H1 (cell line): ENCODE results near the gene ZNF789. TPM values are rescaled to one million over a fixed set of nuclear protein-coding genes. Genes with fewer than 3 reads are reported as not detected.
A peak's percentile ranks its signal among the peaks of the same experiment; 100 is the strongest.

ENCODE experiments used
- CTCF ChIA-PET: fragments of 300-600 bp; sonication (Branson Sonifier 250); formaldehyde crosslinking; loops from one replicate; lab custom pipeline; 2021; ENCODE audit not compliant: partially characterized antibody; lab: Charles Lee
- POLR2A ChIA-PET: fragments of 300-600 bp; sonication (Branson Sonifier 250); formaldehyde crosslinking; loops from one replicate; lab custom pipeline; 2021; ENCODE audit warnings: inconsistent platforms; ENCODE audit not compliant: partially characterized antibody; lab: Charles Lee
- DNase-seq, 2 experiments: peaks; one replicate each; pipeline versions ENCODE4 v3.0.0 to v3.0.0-alpha.2; 2010 to 2022; ENCODE audit warnings: low spot score in 2 of 2, low read depth in 1 of 2, mixed read lengths in 1 of 2
- FAIRE-seq: peaks from 2 replicates; lab custom pipeline; 2011; peaks lifted over from hg19 to GRCh38; lab: Jason Lieb, UNC
- H2AFZ ChIP-seq: 2 replicates; pipeline ENCODE4 v1.8.1; 2012; ENCODE audit warnings: low read length, inconsistent platforms
- H2AK5ac ChIP-seq: 2 replicates; pipeline ENCODE4 v1.6.1; 2013; ENCODE audit warnings: low read depth, low read length
- H2BK120ac ChIP-seq: replicated peaks from 2 replicates; pipeline ENCODE3; 2013; ENCODE audit warnings: low read depth, low read length, inconsistent platforms
- H2BK12ac ChIP-seq: 2 replicates; pipeline ENCODE4 v1.6.1; 2013; ENCODE audit warnings: low read depth, low read length
- H2BK15ac ChIP-seq: 2 replicates; pipeline ENCODE4 v1.6.1; 2013; ENCODE audit warnings: low read length
- H2BK20ac ChIP-seq: 2 replicates; pipeline ENCODE4 v1.6.1; 2013; ENCODE audit warnings: low read length
- H2BK5ac ChIP-seq: 2 replicates; pipeline ENCODE4 v1.6.1; 2013; ENCODE audit warnings: low read depth, low read length
- H3K14ac ChIP-seq: 2 replicates; pipeline ENCODE4 v1.6.1; 2013; ENCODE audit warnings: inconsistent platforms; ENCODE audit not compliant: insufficient read length
- H3K18ac ChIP-seq: 2 replicates; pipeline ENCODE4 v1.6.1; 2013; ENCODE audit warnings: low read length; ENCODE audit errors: extremely low read depth
- H3K23ac ChIP-seq: 2 replicates; pipeline ENCODE4 v1.6.1; 2013; ENCODE audit warnings: inconsistent platforms; ENCODE audit not compliant: insufficient read length
- H3K23me2 ChIP-seq: 2 replicates; pipeline ENCODE4 v1.6.1; 2013; ENCODE audit warnings: low read depth, low read length
- H3K27ac ChIP-seq: 2 replicates; pipeline ENCODE4 v1.6.1; 2011; ENCODE audit warnings: low read depth, low read length, inconsistent platforms
- H3K27me3 ChIP-seq, 4 experiments: replicated peaks in 1 of 4; 1 replicate in 1 of 4; 2 replicates in 3 of 4; pipeline versions ENCODE4 v1.6.1 to v1.8.1; 2011 to 2013; ENCODE audit warnings: low read length in 3 of 4, mild to moderate bottlenecking in 3 of 4, inconsistent platforms in 2 of 4, mixed read lengths in 2 of 4, moderate library complexity in 1 of 4; ENCODE audit not compliant: control insufficient read depth in 3 of 4, insufficient read depth in 3 of 4; ENCODE audit errors: extremely low read depth in 1 of 4
- H3K36me3 ChIP-seq, 4 experiments: 2 replicates each; pipeline versions ENCODE4 v1.6.1 to v1.8.1; 2011 to 2013; ENCODE audit warnings: mild to moderate bottlenecking in 4 of 4, low read length in 3 of 4, moderate library complexity in 2 of 4, control low read depth in 1 of 4, inconsistent platforms in 1 of 4; ENCODE audit not compliant: insufficient read depth in 4 of 4, control insufficient read depth in 2 of 4
- H3K4ac ChIP-seq: replicated peaks from 2 replicates; pipeline ENCODE3; 2013; ENCODE audit warnings: low read length, low read depth, mixed read lengths, inconsistent platforms; ENCODE audit not compliant: insufficient read length
- H3K4me1 ChIP-seq, 4 experiments: replicated peaks in 1 of 4; 1 replicate in 1 of 4; 2 replicates in 3 of 4; pipeline versions ENCODE4 v1.6.1 to v1.8.1; 2011 to 2013; ENCODE audit warnings: low read length in 3 of 4, inconsistent platforms in 2 of 4, mixed read lengths in 1 of 4; ENCODE audit not compliant: insufficient read depth in 4 of 4, control insufficient read depth in 3 of 4
- H3K4me2 ChIP-seq, 2 experiments: 2 replicates each; pipeline versions ENCODE4 v1.6.1 to v1.8.1; 2011 to 2013; ENCODE audit warnings: low read depth in 2 of 2, low read length in 2 of 2, control low read depth in 1 of 2, inconsistent platforms in 1 of 2, mild to moderate bottlenecking in 1 of 2; ENCODE audit not compliant: insufficient read depth in 1 of 2
- H3K4me3 ChIP-seq, 4 experiments: fragments of 200-600, 300-600 bp in 1 of 4; sonication (generic), shearing (Covaris generic), sonication (Bioruptor Twin) in 1 of 4; 2 replicates each; pipeline versions ENCODE4 v1.5.1 to v1.8.1; 2011 to 2016; ENCODE audit warnings: low read length in 4 of 4, low read depth in 3 of 4, control low read depth in 2 of 4, inconsistent platforms in 2 of 4, mild to moderate bottlenecking in 2 of 4, mixed read lengths in 1 of 4, moderate library complexity in 1 of 4; ENCODE audit not compliant: insufficient read depth in 2 of 4; ENCODE audit errors: extremely low read depth in 1 of 4
- H3K56ac ChIP-seq: replicated peaks from 2 replicates; pipeline ENCODE3; 2013; ENCODE audit warnings: low read depth, mild to moderate bottlenecking, mixed read lengths, low read length, inconsistent platforms; ENCODE audit not compliant: insufficient read length
- H3K79me1 ChIP-seq: 2 replicates; pipeline ENCODE4 v1.6.1; 2013; ENCODE audit warnings: low read depth, low read length, control low read depth
- H3K79me2 ChIP-seq, 2 experiments: 2 replicates each; pipeline versions ENCODE4 v1.6.1 to v1.8.1; 2012 to 2013; ENCODE audit warnings: low read length in 2 of 2, mild to moderate bottlenecking in 2 of 2, inconsistent platforms in 1 of 2; ENCODE audit not compliant: insufficient read depth in 2 of 2, control insufficient read depth in 1 of 2
- H3K9ac ChIP-seq, 4 experiments: replicated peaks in 1 of 4; 1 replicate in 1 of 4; 2 replicates in 3 of 4; pipeline versions ENCODE4 v1.6.1 to v1.8.1; 2011 to 2013; ENCODE audit warnings: low read depth in 3 of 4, low read length in 3 of 4, control low read depth in 2 of 4, mild to moderate bottlenecking in 2 of 4, moderate library complexity in 2 of 4, inconsistent platforms in 1 of 4; ENCODE audit errors: extremely low read depth in 1 of 4
- H3K9me3 ChIP-seq, 2 experiments: 2 replicates each; pipeline versions ENCODE4 v1.6.1 to v1.8.1; 2012 to 2013; ENCODE audit warnings: mild to moderate bottlenecking in 2 of 2, moderate library complexity in 2 of 2, control low read depth in 1 of 2, inconsistent platforms in 1 of 2, low read depth in 1 of 2, low read length in 1 of 2, mixed read lengths in 1 of 2; ENCODE audit not compliant: insufficient read depth in 2 of 2
- H4K20me1 ChIP-seq, 2 experiments: replicated peaks in 1 of 2; 2 replicates each; pipeline versions ENCODE3 to v1.8.1; 2011 to 2013; ENCODE audit warnings: inconsistent platforms in 2 of 2, low read length in 2 of 2, mild to moderate bottlenecking in 1 of 2; ENCODE audit not compliant: insufficient read depth in 2 of 2, control insufficient read depth in 1 of 2
- H4K5ac ChIP-seq: 2 replicates; pipeline ENCODE4 v1.6.1; 2013; ENCODE audit warnings: low read length, low read depth, mixed read lengths, inconsistent platforms; ENCODE audit not compliant: insufficient read length
- H4K8ac ChIP-seq: 2 replicates; pipeline ENCODE4 v1.8.0; 2013; ENCODE audit warnings: mild to moderate bottlenecking, moderate library complexity, low read length, inconsistent platforms; ENCODE audit not compliant: insufficient read depth; ENCODE audit errors: extremely low read depth
- H4K91ac ChIP-seq: replicated peaks from 2 replicates; pipeline ENCODE3; 2013; ENCODE audit warnings: low read length, mixed read lengths, inconsistent platforms; ENCODE audit not compliant: insufficient read length
- NRF1 ChIP-seq: IDR thresholded peaks from 2 replicates; pipeline ENCODE4 v1.6.1; 2011; ENCODE audit warnings: mild to moderate bottlenecking, low read depth, low read length, improper control_type of control experiment
- POLR2A ChIP-seq, 2 experiments: IDR thresholded peaks; 1 replicate in 1 of 2; 2 replicates in 1 of 2; pipeline ENCODE4 v1.6.1; 2011; ENCODE audit warnings: low read depth in 2 of 2, low read length in 2 of 2, mild to moderate bottlenecking in 2 of 2; ENCODE audit errors: control extremely low read depth in 1 of 2
- POLR2AphosphoS5 ChIP-seq: IDR thresholded peaks from 2 replicates; pipeline ENCODE4 v1.6.1; 2011; ENCODE audit warnings: low read depth, low read length
- SP4 ChIP-seq: IDR thresholded peaks from 2 replicates; pipeline ENCODE4 v1.6.1; 2012; ENCODE audit warnings: low read length, inconsistent platforms
- USF2 ChIP-seq: IDR thresholded peaks from 2 replicates; pipeline ENCODE4 v1.6.1; 2011; ENCODE audit warnings: low read length, improper control_type of control experiment
- WGBS, 2 experiments: shearing (Covaris generic) in 1 of 2; methylation state at CpG; one replicate each; pipeline versions ENCODE4 v1.1.6 to v1.1.7; 2013 to 2015; ENCODE audit warnings: low lambda C conversion rate in 2 of 2, mixed read lengths in 2 of 2, inconsistent platforms in 1 of 2, low coverage in 1 of 2, missing lambda C conversion rate in 1 of 2; ENCODE audit not compliant: insufficient replicate concordance in 2 of 2, insufficient coverage in 1 of 2, insufficient read length in 1 of 2; ENCODE audit errors: extremely low coverage in 1 of 2, missing lambda C conversion rate in 1 of 2; 5-methylcytosine and 5-hydroxymethylcytosine counted together
- polyA plus RNA-seq, 7 experiments: library from polyadenylated mRNA; depleted of rRNA in 3 of 7; stranded (reverse) in 5 of 7; unstranded in 2 of 7; fragments of >200 nt in 5 of 7; fragments of 200-250 nt in 2 of 7; gene quantifications; 1 replicate in 5 of 7; 2 replicates in 1 of 7; 4 replicates in 1 of 7; pipeline versions ENCODE4 v1.2.1 to v1.2.3, GENCODE V29; 2011 to 2013; ENCODE audit warnings: missing spikeins in 2 of 7, mixed read lengths in 2 of 7
- total RNA-seq: library from RNA; stranded (reverse); fragmentation: NEBNext Ultra II Directional; extraction: Animal tissue kit (Norgen Biotek cat#: 25700); gene quantifications from 2 replicates; pipeline ENCODE4 v1.2.1, GENCODE V29; 2021

Gene ZNF789
- total and polyA plus RNA-seq, 2 of the 8 experiments (the other 6 are each of a cell fraction or from before 2014, with no cell fraction given) = 11.4 to 12.5 TPM

DNA sequence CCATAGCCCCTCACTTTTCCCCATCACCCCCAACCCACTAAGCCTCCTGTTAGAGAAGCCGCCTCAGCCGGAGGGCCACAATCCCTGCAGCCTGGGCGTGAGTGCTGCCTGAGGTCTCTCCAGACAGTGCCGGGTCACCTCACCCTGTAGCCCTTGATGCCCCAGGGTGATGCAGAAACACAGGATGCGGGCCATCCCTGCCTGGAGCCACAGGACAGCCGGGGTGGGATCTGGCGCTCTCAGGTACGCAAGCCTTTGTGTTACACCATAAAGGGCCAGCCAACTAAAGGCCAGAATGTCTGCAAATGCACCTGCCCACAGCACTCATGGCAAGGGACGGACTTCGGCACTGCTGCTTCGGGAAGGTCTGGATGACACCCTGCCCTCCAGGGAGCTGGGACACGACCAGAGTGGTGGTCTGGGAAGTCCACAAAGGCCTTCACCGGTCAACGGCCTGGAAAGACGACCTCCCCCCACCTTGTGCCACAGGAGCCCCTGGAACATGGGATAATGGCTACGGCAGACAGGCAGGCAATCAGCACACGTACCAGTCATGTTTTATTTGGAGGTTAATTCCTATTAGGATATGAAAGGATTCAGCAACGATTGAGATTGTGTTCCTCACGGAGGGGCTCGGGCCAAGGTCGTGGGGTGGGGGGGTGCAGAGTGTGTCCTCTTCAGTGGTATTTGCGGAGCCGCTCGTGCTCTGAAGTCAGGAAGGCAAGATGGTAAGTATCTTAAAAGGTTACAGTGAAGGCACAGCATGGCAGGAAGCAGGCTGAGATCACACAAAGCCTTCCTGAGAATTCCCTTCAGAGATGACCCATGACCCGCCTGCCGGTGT, 14.8 kb upstream of the ZNF789 start:
- 95% methylated on average over 25 of the region's 26 CpGs; no CpG with 5 or more reads in 1 of the 2 experiments for WGBS, 2 experiments
- Histone ChIP-seq H2AK5ac (no peak overlapping the region), H2AFZ (no peak overlapping the region), H2BK20ac (no peak overlapping the region), H4K20me1 (peaks cover 12 to 31% of the 10 kb centered on the region in 2 experiments), H3K4me3 (no peak overlapping the region), H3K4me1 (no peaks in the 10 kb centered on the region; a peak in 1 of 7 replicates), H2BK12ac (no peak overlapping the region), H3K4me2 (no peak overlapping the region), H3K18ac (no peak overlapping the region), H3K27ac (no peak overlapping the region), H3K14ac (no peak overlapping the region), H3K9ac (no peak overlapping the region), H3K9me3 (no peaks in the 10 kb centered on the region), H3K79me1 (peaks cover 7% of the 10 kb centered on the region), H4K91ac (no peak overlapping the region), H2BK120ac (no peak overlapping the region), H3K79me2 (peaks cover 8 to 41% of the 10 kb centered on the region in 2 experiments; a peak in 3 of 4 replicates), H3K23me2 (no peaks in the 10 kb centered on the region), H3K27me3 (no peaks in the 10 kb centered on the region), H3K56ac (no peak overlapping the region), H3K36me3 (peaks cover 22 to 75% (median 50%) of the 10 kb centered on the region in 4 experiments), H4K5ac (no peak overlapping the region), H2BK5ac (0 out of 2 replicates have a peak overlapping the region, but pooled peaks have one; percentile 12), H3K23ac (no peak overlapping the region), H3K4ac (no peak overlapping the region), H2BK15ac (no peak overlapping the region), H4K8ac (no peak overlapping the region)
- ChIA-PET POLR2A (interaction anchor here (0.7 to 10.7 kb wide), 9 partner anchors 8 to 100 kb away, joined by 3 to 100 read pairs (median 4); partner anchors contain the start of genes ATP5MF, BUD31, PDAP1 and PTCD1), CTCF (interaction anchor here (1.4 to 1.5 kb wide), 3 partner anchors 10 to 42 kb away, joined by 4 to 6 read pairs (median 5); partner anchors contain the start of gene ZNF394)
- DNase-seq (no peak), FAIRE-seq (no peak)
- no peak for TF ChIP-seq NRF1
- peak; percentile 28 to 40 for TF ChIP-seq POLR2A (IDR thresholded peaks at IDR 0.05; ENCODE audit: control extremely low read depth in 1 of 2, low read depth in 2 of 2, low read length in 2 of 2)
- TF ChIP-seq USF2 = no peak
- TF ChIP-seq POLR2AphosphoS5 = peak; percentile 79; the same call in 1 of the 2 replicates
- TF ChIP-seq SP4 = no peak
